Stimulated activated CD4-positive, alpha-beta T cell treated with anti-CD3 and anti-CD28 coated beads, Interleukin-2, amount 100 ng/mL, for 4 hours (primary cell): ENCODE data around the gene KCNB1.

Experiments
- DNase-seq: peaks from one replicate; pipeline ENCODE4 v3.0.0-alpha.2; 2020; ENCODE audit warnings: low read depth

The KCNB1 gene

GRCh38 chr20:49469060-49469459 is 13.4 kb downstream of the KCNB1 start:
- no peak for DNase-seq

DNA sequence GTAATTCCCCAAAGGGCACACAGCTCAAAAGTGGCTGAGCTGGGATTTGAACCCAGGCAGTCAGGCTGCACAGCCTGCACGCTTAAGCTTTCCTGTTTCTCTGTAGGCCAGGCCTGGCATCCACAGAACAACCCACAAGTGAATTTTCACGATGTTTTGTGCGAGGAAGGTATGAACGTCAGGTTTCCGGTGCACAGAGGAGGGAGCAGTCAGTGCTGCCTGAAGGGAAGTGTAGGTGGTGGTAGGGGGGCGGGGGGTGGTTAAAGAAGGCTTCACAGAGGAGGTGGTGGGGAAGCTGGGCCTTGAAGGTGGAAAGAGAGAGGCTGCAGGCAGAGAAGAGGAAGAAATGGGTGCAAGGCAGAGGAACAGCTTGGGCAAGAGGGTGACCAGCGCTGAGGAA is 14.1 kb downstream of the KCNB1 start:
- no peak for DNase-seq

- no peak for DNase-seq
Observed at GRCh38 chr20:49466114-49466912, 16.2 kb downstream of the KCNB1 start.

DNA sequence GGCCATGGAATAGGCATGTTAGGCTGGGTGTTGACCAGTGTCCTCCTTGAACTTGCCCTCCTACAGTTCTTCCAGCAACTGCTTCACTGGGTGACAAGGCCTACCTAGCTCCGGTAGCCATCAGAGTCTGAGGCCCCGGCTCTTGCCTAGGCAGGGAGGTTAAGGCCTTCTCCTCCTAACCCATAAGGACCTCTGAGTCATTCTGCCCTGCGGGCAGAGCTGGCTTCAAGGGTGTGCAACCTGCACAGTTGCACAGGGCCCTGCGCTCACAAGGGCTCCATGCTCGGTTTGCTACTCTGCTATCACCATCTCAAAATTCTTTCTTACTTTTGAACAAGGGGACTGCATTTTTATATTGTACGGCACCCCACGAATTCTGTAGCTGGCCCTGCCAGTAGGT is 17.9 kb downstream of the KCNB1 start:
- DNase-seq, result no peak

DNA sequence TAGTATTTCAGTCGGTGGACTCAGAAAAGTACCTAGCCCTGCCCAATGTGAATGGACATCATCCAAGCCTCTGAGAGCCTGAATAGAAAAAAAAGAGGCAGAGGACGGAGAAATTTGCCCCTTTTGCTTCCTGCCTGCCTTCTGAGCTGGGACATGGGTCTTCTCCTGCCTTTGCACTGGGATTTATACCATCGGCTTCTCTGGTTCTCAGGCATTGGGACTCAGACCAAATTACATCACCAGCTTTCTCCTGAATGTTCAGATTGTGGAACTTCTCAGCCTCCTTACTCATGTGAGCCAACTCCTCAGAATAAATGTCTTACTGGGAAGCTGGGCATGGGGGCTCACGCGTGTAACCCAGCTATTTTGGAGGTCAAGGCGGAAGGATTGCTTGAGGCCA is 19.8 kb downstream of the KCNB1 start:
- no peak for DNase-seq

DNA sequence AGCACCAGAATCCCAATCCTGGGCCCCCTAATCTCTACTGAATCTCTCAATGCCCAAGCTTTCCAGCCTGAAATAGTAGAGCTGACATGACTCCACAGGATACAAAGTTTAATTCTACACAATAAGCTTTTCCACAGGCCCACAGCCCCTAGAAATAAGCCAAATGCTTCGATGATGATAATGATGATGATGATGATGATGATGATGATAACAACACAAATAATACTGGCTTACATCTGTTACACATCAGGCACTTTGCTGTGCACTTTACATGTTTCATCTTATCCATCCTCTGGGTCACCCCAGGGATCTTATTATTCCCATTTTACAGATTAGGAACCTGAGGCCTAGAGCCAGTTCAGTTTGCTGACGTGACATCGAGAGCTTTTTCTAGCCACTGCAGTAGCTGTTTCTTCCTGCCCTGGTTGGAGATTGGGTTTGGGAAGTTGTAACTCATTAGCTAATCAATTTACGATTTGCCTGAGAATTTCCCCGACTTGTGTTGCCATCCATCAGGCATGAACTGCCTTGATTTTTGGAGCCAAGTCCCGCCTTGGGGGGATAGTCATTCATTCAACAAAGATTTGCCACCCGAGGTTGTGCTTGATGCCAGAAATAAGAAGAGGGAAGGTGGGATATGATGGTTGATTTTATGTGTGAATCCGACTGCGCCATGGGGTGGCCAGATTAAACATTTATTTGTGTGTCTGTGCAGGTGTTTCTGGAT is 20.4 kb downstream of the KCNB1 start:
- no peak for DNase-seq

- no peak for DNase-seq
Observed at GRCh38 chr20:49460916-49461315, 21.6 kb downstream of the KCNB1 start.

- no peak for DNase-seq
Observed at GRCh38 chr20:49460131-49460530, 22.3 kb downstream of the KCNB1 start.

DNA sequence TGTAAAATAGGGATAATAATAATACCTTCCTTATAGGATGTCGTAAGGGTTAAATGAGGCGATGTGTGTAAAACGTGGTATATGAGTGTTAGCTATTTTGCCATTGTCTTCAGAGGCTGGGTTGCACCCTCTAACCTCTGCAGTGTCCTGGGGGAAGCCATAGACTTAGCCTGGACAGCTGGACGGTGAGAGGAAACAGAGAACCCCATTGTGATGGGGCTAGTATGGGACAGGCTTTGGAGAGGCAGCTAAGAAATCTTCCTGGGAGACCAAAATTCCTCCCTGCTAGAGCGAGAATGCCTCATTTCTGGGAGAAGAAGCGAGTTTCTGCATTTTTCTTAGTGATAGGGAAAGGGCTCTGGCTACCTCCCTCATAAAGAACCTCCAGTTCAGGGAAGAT is 22.8 kb downstream of the KCNB1 start:
- DNase-seq, result no peak

- DNase-seq, result no peak
Observed at GRCh38 chr20:49457444-49457843, 25.0 kb downstream of the KCNB1 start.

DNA sequence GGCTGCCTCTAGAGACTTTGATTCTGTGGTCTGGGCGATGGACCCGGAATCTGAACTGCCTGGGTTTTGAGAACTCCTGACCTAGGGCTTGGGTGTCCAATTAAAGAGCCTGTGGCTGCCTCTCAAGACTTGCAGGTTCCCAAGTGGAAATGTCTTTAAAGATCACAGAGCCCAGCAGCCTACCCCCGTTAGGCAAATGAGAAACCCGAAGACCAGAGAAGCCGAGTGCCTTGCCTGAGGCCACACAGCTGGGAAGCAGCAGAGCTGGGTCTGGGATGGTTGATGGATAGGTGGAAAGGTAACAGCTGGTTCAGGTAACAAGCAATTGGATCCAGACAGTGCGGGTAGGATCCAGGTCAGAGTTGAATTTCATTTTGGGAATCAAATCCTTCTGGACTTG is 25.8 kb downstream of the KCNB1 start:
- no peak for DNase-seq

- no peak for DNase-seq
Observed at GRCh38 chr20:49455691-49456090, 26.8 kb downstream of the KCNB1 start.

- DNase-seq, result no peak
Observed at GRCh38 chr20:49452011-49452482, 30.4 kb downstream of the KCNB1 start.

DNA sequence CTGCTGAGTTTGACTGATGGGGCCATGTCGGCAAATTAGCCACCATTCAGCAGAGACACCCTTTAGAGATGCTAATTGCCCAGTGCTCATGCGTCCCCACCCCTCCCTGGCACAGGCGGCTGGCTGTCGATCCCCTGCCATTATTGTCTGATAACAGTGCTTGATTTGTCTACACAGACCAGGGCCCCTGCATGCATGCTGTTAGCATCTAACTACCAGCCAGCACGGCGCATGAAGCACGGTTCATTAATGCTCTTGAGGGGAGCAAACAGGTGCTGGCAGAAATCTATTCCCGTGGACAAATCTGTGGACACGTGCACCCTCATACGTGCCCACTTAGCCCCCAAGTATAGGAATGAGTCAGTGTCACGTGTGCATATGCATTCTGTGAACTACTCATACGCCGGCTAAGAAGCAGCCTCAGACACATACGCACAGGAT is 32.2 kb downstream of the KCNB1 start:
- DNase-seq, result no peak

DNA sequence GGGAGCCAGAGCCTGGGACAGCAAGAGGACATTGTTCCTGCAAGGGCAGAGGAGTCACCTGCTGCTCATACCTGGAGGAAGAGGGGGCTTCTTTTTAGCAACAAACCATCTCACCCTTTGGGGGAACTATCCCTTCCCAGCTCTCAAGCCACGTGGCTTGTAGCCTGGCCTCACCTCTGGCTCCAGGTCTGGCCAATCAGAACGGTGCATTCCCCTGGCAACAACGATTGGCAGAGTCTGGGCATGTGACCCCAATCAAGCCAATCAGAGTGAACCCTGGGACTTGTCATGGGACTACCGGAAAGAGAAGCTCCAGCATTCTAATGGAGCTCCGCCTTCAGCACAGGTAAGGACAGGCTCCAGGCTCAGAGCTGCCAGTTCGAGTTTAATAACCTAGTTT is 33.6 kb downstream of the KCNB1 start:
- no peak for DNase-seq

GRCh38 chr20:49447946-49448809 is 34.3 kb downstream of the KCNB1 start:
- no peak for DNase-seq

GRCh38 chr20:49447364-49447763 is 35.1 kb downstream of the KCNB1 start:
- DNase-seq, result no peak

GRCh38 chr20:49446808-49447207 is 35.7 kb downstream of the KCNB1 start:
- DNase-seq, result no peak

- DNase-seq, result no peak
Observed at GRCh38 chr20:49446080-49446479, 36.4 kb downstream of the KCNB1 start.

GRCh38 chr20:49445176-49445575 is 37.3 kb downstream of the KCNB1 start:
- no peak for DNase-seq

DNA sequence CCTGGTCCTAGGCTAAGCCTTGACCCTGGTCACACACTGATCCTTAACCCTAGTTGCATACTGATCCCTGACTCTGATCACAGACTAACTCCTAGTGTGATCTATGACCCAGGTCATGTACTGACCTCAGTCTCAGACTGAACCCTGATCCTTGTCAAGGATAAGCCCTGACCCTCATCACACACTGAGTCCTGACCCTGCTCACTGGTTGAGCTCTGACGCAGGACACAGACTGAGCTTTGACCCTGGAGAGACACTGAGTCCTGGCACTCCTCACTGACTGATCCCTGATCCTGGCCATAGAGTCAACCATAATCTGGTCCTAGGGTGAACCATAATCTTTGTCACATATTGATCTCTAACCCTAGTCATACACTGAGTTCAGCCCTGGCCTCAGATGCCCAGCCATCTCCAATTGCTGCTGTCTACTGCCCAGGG is 37.9 kb downstream of the KCNB1 start:
- DNase-seq, result no peak

DNA sequence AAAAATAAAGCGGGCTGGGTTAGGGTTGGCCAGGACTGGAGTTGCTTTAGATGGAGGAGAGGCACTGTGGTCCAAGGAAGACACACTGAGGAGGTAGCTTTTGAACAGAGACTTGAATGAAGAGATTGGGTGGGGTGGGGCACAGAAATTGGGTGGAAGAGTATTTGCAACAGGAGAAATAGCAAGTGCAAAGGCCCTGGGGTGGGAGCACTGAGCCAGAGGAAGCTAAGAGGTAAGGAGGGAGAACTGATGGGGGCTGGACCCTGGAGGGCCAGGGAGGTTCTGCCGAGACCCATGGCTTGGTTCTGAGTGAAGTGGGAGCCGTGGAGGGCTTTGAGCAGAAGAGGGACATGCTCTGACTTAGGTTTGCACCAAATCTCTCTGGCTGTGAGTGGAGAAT is 45.4 kb downstream of the KCNB1 start:
- DNase-seq, result no peak
